ENCODE results near the gene VAMP1. TPM values are rescaled to one million over a fixed set of nuclear protein-coding genes. Genes with fewer than 3 reads are reported as not detected.
"Not testable (repeated sequence)": the region's sequence is repeated elsewhere in the genome, so short reads cannot be mapped to it uniquely, and the experiment has no call there.

VAMP1 gene
- total RNA-seq, 4 donors from 2014 or later: 4.2 to 9.6 (median 6.2) TPM

- DNase-seq (ENCODE audit: low spot score): no peak
- ATAC-seq (ENCODE audit: low FRiP score): no peak
- TF ChIP-seq, protein P1, sequence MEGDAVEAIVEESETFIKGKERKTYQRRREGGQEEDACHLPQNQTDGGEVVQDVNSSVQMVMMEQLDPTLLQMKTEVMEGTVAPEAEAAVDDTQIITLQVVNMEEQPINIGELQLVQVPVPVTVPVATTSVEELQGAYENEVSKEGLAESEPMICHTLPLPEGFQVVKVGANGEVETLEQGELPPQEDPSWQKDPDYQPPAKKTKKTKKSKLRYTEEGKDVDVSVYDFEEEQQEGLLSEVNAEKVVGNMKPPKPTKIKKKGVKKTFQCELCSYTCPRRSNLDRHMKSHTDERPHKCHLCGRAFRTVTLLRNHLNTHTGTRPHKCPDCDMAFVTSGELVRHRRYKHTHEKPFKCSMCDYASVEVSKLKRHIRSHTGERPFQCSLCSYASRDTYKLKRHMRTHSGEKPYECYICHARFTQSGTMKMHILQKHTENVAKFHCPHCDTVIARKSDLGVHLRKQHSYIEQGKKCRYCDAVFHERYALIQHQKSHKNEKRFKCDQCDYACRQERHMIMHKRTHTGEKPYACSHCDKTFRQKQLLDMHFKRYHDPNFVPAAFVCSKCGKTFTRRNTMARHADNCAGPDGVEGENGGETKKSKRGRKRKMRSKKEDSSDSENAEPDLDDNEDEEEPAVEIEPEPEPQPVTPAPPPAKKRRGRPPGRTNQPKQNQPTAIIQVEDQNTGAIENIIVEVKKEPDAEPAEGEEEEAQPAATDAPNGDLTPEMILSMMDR (IDR thresholded peaks at IDR 0.05): no peak
Measured at GRCh38 chr12:6494258-6494743, 23.8 kb upstream of the VAMP1 start.

- DNase-seq (ENCODE audit: low spot score): peak; percentile 80
- TF ChIP-seq, protein P1 (IDR thresholded peaks at IDR 0.05): peak in 1 of 3 donors; percentile 37
- peak; percentile 98 for ATAC-seq (ENCODE audit: low FRiP score)
Measured at GRCh38 chr12:6493497-6494257, 23.2 kb upstream of the VAMP1 start, which contains the start of gene NCAPD2. TSS of gene NCAPD2 (plus strand) at chr12:6494102. CDS start at chr12:6495099, 997 bp downstream.

DNA sequence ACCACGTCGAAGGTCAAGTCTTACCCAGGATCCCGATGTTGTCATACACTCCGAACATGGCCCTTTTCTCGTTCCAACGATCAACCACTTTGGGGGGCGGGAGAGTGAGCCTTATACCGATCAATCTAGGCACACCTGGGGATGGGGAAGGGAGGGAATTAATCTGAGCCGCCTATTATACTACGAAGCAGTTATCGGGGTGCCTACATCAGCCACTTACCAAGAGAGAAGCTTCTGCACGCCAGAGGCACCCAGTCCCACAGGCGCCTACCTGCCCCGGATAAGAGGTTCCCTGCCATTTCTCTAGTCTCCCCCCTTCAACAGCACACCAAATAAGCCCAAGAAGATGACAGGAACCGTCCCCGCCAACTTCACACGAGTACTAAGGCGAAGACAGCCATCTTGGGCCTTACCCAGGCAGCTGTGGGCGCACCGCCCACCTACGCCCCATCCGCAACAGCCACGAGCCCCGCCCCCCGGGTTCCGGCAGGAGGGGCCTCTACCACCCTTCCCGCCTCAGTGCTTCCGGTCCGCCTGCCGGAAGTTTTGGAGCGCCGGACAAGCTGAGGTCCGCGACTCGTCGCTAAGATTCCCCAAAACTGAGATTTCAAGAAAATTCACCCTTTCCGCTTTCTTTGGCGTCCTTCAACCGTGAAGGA is 22.5 kb upstream of the VAMP1 start, which contains the start of gene MRPL51:
TSS of gene MRPL51 (minus strand) at position 425 of the 659 bp plus-strand sequence. CDS start at position 299, 126 bp downstream.
- ATAC-seq (ENCODE audit: low FRiP score) (peak; percentile 92), DNase-seq (ENCODE audit: low spot score) (peak; percentile 90)
- TF ChIP-seq, protein P1 (IDR thresholded peaks at IDR 0.05): no peak

GRCh38 chr12:6490673-6491072 is 20.2 kb upstream of the VAMP1 start:
- DNase-seq (ENCODE audit: low spot score); ATAC-seq (ENCODE audit: low FRiP score): not testable (repeated sequence)

GRCh38 chr12:6489449-6489848 is 19.0 kb upstream of the VAMP1 start:
- TF ChIP-seq, protein P1 (IDR thresholded peaks at IDR 0.05): no peak
- no peak for DNase-seq (ENCODE audit: low spot score)

DNA sequence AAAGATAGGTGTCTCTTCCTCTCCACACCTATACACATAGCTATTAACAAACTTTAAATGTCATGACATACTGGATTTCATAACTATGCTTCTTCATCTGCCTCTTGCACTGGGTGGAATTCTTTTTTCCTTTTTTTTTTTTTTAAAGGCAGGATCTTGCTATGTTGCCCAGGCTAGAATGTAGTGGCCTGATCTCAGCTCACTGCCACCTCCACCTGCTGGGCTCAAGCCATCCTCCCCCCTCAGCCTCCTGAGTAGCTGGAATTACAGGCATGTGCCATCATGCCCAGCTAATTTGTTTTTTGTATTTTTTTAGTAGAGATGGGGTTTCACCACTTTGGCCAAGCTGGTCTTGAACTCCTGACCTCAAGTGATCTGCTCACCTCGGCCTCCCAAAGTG is 17.8 kb upstream of the VAMP1 start:
- ATAC-seq (ENCODE audit: low FRiP score): no peak
- TF ChIP-seq, protein P1 (IDR thresholded peaks at IDR 0.05): no peak
- DNase-seq (ENCODE audit: low spot score): no peak

More at GRCh38 chr12:6489449-6489848, 19.0 kb upstream of the VAMP1 start:
- ATAC-seq (ENCODE audit: low FRiP score): no peak

GRCh38 chr12:6478416-6478815 is 7.9 kb upstream of the VAMP1 start:
- ATAC-seq (ENCODE audit: low FRiP score) (no peak), DNase-seq (ENCODE audit: low spot score) (no peak)
- TF ChIP-seq, protein P1 (IDR thresholded peaks at IDR 0.05): no peak

- not testable (repeated sequence) for DNase-seq (ENCODE audit: low spot score); ATAC-seq (ENCODE audit: low FRiP score)
Measured at GRCh38 chr12:6477601-6478377, 7.3 kb upstream of the VAMP1 start.
